H9 (cell line): ENCODE results near the gene WNT3. TPM values are rescaled to one million over a fixed set of nuclear protein-coding genes. Genes with fewer than 3 reads are reported as not detected.
A peak's percentile ranks its signal among the peaks of the same experiment; 100 is the strongest.

Experiments
- DNase-seq: peaks from one replicate; pipeline ENCODE4 v3.0.0-alpha.2; 2017
- H2AFZ ChIP-seq: one replicate; pipeline ENCODE4 v1.6.1; 2013; ENCODE audit warnings: mild to moderate bottlenecking, low read length, control low read depth, moderate library complexity
- H2AK5ac ChIP-seq: 2 replicates; pipeline ENCODE4 v1.6.1; 2013; ENCODE audit warnings: low read length, control low read depth, mixed read lengths; ENCODE audit not compliant: insufficient read length
- H2BK120ac ChIP-seq: one replicate; pipeline ENCODE4 v1.6.1; 2013; ENCODE audit warnings: low read depth, mild to moderate bottlenecking, low read length, control low read depth, inconsistent platforms; ENCODE audit not compliant: poor library complexity, severe bottlenecking
- H2BK12ac ChIP-seq: 2 replicates; pipeline ENCODE4 v1.6.1; 2013; ENCODE audit warnings: low read length, control low read depth, mixed read lengths, low read depth; ENCODE audit not compliant: insufficient read length
- H2BK15ac ChIP-seq: 2 replicates; pipeline ENCODE4 v1.6.1; 2013; ENCODE audit warnings: low read depth, low read length, control low read depth
- H2BK20ac ChIP-seq: one replicate; pipeline ENCODE4 v1.6.1; 2013; ENCODE audit warnings: low read depth, mild to moderate bottlenecking, low read length, control low read depth, inconsistent platforms; ENCODE audit not compliant: poor library complexity, severe bottlenecking
- H2BK5ac ChIP-seq: 2 replicates; pipeline ENCODE4 v1.6.1; 2013; ENCODE audit warnings: low read length, control low read depth, mixed read lengths; ENCODE audit not compliant: insufficient read length
- H3K14ac ChIP-seq: 2 replicates; pipeline ENCODE4 v1.6.1; 2013; ENCODE audit warnings: low read length, control low read depth; ENCODE audit not compliant: insufficient read depth
- H3K18ac ChIP-seq: 2 replicates; pipeline ENCODE4 v1.6.1; 2013; ENCODE audit warnings: low read depth, mild to moderate bottlenecking, mixed read lengths, low read length, control low read depth; ENCODE audit not compliant: insufficient read length
- H3K23ac ChIP-seq: 2 replicates; pipeline ENCODE4 v1.6.1; 2013; ENCODE audit warnings: low read length, control low read depth, mixed read lengths, low read depth; ENCODE audit not compliant: insufficient read length
- H3K23me2 ChIP-seq: 2 replicates; pipeline ENCODE4 v1.6.1; 2013; ENCODE audit warnings: low read depth, mild to moderate bottlenecking, mixed read lengths, low read length, control low read depth; ENCODE audit not compliant: insufficient read length, poor library complexity, severe bottlenecking
- H3K27ac ChIP-seq: 2 replicates; pipeline ENCODE4 v1.5.1; 2013; ENCODE audit warnings: low read length, control low read depth, mixed read lengths, low read depth; ENCODE audit not compliant: insufficient read length
- H3K27me3 ChIP-seq: 2 replicates; pipeline ENCODE4 v1.6.1; 2013; ENCODE audit warnings: low read length, control low read depth, inconsistent platforms; ENCODE audit not compliant: insufficient read depth
- H3K4ac ChIP-seq: 2 replicates; pipeline ENCODE4 v1.6.1; 2013; ENCODE audit warnings: low read depth, mild to moderate bottlenecking, control low read depth, inconsistent platforms, low read length, moderate library complexity
- H3K4me1 ChIP-seq: 2 replicates; pipeline ENCODE4 v1.6.1; 2013; ENCODE audit warnings: low read length, control low read depth, inconsistent platforms; ENCODE audit not compliant: insufficient read depth
- H3K4me2 ChIP-seq: 2 replicates; pipeline ENCODE4 v1.6.1; 2013; ENCODE audit warnings: low read length, control low read depth, mixed read lengths; ENCODE audit not compliant: insufficient read length, insufficient read depth
- H3K56ac ChIP-seq: 2 replicates; pipeline ENCODE4 v1.6.1; 2013; ENCODE audit warnings: low read depth, mild to moderate bottlenecking, mixed read lengths, low read length, control low read depth; ENCODE audit not compliant: insufficient read length
- H3K79me1 ChIP-seq: 2 replicates; pipeline ENCODE4 v1.6.1; 2013; ENCODE audit warnings: low read depth, mild to moderate bottlenecking, moderate library complexity, low read length, control low read depth, inconsistent platforms; ENCODE audit not compliant: insufficient read depth, poor library complexity, severe bottlenecking
- H3K79me2 ChIP-seq: 2 replicates; pipeline ENCODE4 v1.6.1; 2013; ENCODE audit warnings: low read length, control low read depth, inconsistent platforms; ENCODE audit not compliant: insufficient read depth
- H3K9ac ChIP-seq: 2 replicates; pipeline ENCODE4 v1.6.1; 2013; ENCODE audit warnings: low read length, control low read depth, mixed read lengths; ENCODE audit not compliant: insufficient read length; ENCODE audit errors: extremely low read depth
- H3K9me3 ChIP-seq: one replicate; pipeline ENCODE4 v1.6.1; 2013; ENCODE audit warnings: low read depth, low read length, inconsistent platforms; ENCODE audit not compliant: control insufficient read depth
- H3T11ph ChIP-seq: one replicate; pipeline ENCODE4 v1.6.1; 2013; ENCODE audit warnings: mild to moderate bottlenecking, low read length, control low read depth, inconsistent platforms
- H4K20me1 ChIP-seq: one replicate; pipeline ENCODE4 v1.6.1; 2013; ENCODE audit not compliant: control insufficient read depth, insufficient read length, insufficient read depth
- H4K5ac ChIP-seq: 2 replicates; pipeline ENCODE4 v1.6.1; 2013; ENCODE audit warnings: low read depth, mild to moderate bottlenecking, mixed read lengths, low read length, control low read depth; ENCODE audit not compliant: insufficient read length
- H4K8ac ChIP-seq: replicated peaks from 2 replicates; pipeline ENCODE4 v1.6.1; 2013; ENCODE audit warnings: low read length, control low read depth, mixed read lengths, low read depth; ENCODE audit not compliant: insufficient read length
- H4K91ac ChIP-seq: 2 replicates; pipeline ENCODE4 v1.6.1; 2013; ENCODE audit warnings: low read depth, mild to moderate bottlenecking, moderate library complexity, mixed read lengths, low read length, control low read depth; ENCODE audit not compliant: insufficient read length
- H3K27ac Mint-ChIP-seq, 3 experiments: 2 replicates in 2 of 3; 3 replicates in 1 of 3; pipeline ENCODE4 v1.8.0; 2020 to 2021; ENCODE audit warnings: mixed read lengths in 3 of 3, mild to moderate bottlenecking in 1 of 3, moderate library complexity in 1 of 3
- H3K27me3 Mint-ChIP-seq: 2 replicates; pipeline ENCODE4 v1.8.0; 2021; ENCODE audit warnings: low read depth, mild to moderate bottlenecking, moderate library complexity, mixed read lengths
- H3K36me3 Mint-ChIP-seq, 3 experiments: 2 replicates in 2 of 3; 3 replicates in 1 of 3; pipeline ENCODE4 v1.8.0; 2020 to 2021; ENCODE audit warnings: low read depth in 3 of 3, mixed read lengths in 3 of 3; ENCODE audit not compliant: insufficient read depth in 1 of 3
- H3K4me1 Mint-ChIP-seq, 2 experiments: 2 replicates each; pipeline ENCODE4 v1.8.0; 2020; ENCODE audit warnings: mixed read lengths in 2 of 2
- H3K4me3 Mint-ChIP-seq, 2 experiments: 2 replicates in 1 of 2; 3 replicates in 1 of 2; pipeline ENCODE4 v1.8.0; 2020 to 2021; ENCODE audit warnings: mild to moderate bottlenecking in 2 of 2, mixed read lengths in 2 of 2, moderate library complexity in 1 of 2
- H3K9me3 Mint-ChIP-seq, 2 experiments: 2 replicates in 1 of 2; 3 replicates in 1 of 2; pipeline ENCODE4 v1.8.0; 2020; ENCODE audit warnings: mild to moderate bottlenecking in 2 of 2, mixed read lengths in 2 of 2, moderate library complexity in 1 of 2
- WGBS: extraction: QIAGEN DNeasy Blood & Tissue Kit; methylation state at CpG from one replicate; pipeline ENCODE4 v1.1.7; 2013; ENCODE audit warnings: missing lambda C conversion rate, low lambda C conversion rate, mixed read lengths; ENCODE audit not compliant: insufficient read length; ENCODE audit errors: extremely low coverage; 5-methylcytosine and 5-hydroxymethylcytosine counted together
- total RNA-seq: library from RNA; stranded (reverse); gene quantifications from 2 replicates; pipeline ENCODE4 v1.2.1, GENCODE V29; 2021
- TF ChIP-seq, protein P1 (sequence below): fragments of 200-600 bp; sonication (generic); conservative IDR thresholded peaks from 3 replicates; pipeline ENCODE4 v1.8.0; 2021; ENCODE audit warnings: antibody characterized with exemption, mild to moderate bottlenecking

WNT3 gene
- total RNA-seq, 1 experiment from 2014 or later = 22.4 TPM

DNA sequence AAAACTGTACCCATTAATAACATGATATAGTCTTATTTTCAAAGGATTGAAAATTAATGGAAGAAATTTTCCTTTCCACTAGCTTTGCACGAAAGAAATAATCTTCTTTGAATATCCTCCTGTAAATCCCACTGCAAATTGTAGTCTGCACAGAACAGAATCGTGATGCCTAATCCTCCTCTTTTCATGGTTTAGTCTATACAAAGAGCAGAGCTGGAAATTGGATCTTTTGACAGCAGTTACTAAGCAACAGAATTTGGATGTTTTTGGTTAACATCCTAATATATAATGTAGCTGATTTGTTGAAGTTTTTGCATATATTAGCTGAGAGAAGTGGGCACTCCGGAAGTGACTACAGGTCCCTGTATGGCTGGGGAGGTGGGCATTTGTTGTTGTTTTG is 98.6 kb downstream of the WNT3 start:
- Histone ChIP-seq H3K9ac (no peak overlapping the region), H2AFZ (no peak overlapping the region), H4K91ac (no peak overlapping the region), H2BK120ac (no peak overlapping the region), H3K27ac (no peak overlapping the region), H3K4ac (no peak overlapping the region), H3K27me3 (no peaks in the 10 kb centered on the region), H4K20me1 (no peaks in the 10 kb centered on the region), H3K14ac (no peak overlapping the region), H2BK5ac (no peak overlapping the region), H2AK5ac (no peak overlapping the region), H3K23ac (no peak overlapping the region), H4K8ac (no peak overlapping the region), H4K5ac (no peak overlapping the region), H3K56ac (no peak overlapping the region), H3T11ph (no peak overlapping the region), H2BK20ac (no peak overlapping the region), H3K79me2 (no peaks in the 10 kb centered on the region), H2BK12ac (no peak overlapping the region), H3K4me1 (no peaks in the 10 kb centered on the region), H3K23me2 (no peaks in the 10 kb centered on the region), H2BK15ac (no peak overlapping the region), H3K18ac (no peak overlapping the region), H3K9me3 (no peaks in the 10 kb centered on the region), H3K79me1 (no peaks in the 10 kb centered on the region), H3K4me2 (no peak overlapping the region)
- H3K4me3 Mint-ChIP-seq = no peak overlapping the region
- peaks cover 0 to 6% (median 2%) of the 10 kb centered on the region in 3 experiments; a peak in 3 of 7 replicates for H3K36me3 Mint-ChIP-seq
- no CpG with 5 or more reads among the region's 3 CpGs for WGBS
- TF ChIP-seq, protein P1, sequence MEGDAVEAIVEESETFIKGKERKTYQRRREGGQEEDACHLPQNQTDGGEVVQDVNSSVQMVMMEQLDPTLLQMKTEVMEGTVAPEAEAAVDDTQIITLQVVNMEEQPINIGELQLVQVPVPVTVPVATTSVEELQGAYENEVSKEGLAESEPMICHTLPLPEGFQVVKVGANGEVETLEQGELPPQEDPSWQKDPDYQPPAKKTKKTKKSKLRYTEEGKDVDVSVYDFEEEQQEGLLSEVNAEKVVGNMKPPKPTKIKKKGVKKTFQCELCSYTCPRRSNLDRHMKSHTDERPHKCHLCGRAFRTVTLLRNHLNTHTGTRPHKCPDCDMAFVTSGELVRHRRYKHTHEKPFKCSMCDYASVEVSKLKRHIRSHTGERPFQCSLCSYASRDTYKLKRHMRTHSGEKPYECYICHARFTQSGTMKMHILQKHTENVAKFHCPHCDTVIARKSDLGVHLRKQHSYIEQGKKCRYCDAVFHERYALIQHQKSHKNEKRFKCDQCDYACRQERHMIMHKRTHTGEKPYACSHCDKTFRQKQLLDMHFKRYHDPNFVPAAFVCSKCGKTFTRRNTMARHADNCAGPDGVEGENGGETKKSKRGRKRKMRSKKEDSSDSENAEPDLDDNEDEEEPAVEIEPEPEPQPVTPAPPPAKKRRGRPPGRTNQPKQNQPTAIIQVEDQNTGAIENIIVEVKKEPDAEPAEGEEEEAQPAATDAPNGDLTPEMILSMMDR = no peak
- H3K9me3 Mint-ChIP-seq = no peaks in the 10 kb centered on the region
- H3K27ac Mint-ChIP-seq = peak overlapping the region in 1 of 3 experiments; percentile 13; a peak in 1 of 7 replicates
- no peaks in the 10 kb centered on the region for H3K27me3 Mint-ChIP-seq
- no peak for DNase-seq
- no peaks in the 10 kb centered on the region for H3K4me1 Mint-ChIP-seq
